ENCODE measurements around the gene CTAGE4.
"Not testable (repeated sequence)": the region's sequence is repeated elsewhere in the genome, so short reads cannot be mapped to it uniquely, and the experiment has no call there.

Gene CTAGE4

DNA sequence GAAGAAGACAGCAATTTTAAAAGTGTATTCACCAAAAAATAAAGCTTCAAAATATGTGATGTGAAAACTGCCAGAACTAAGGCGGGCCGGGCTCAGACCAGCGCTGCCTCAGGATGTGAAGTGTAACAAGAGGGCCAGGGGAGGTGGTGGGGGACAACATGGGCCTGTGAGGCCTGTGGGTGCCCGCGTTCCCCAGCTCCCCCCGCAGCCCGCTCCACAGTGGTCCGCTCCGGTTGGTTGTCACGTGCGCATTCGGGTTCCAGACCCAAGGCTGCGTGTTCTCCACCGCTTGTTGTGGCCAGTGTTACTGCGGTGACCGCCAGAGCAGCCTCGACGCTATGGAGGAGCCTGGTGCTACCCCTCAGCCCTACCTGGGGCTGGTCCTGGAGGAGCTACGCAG, at the start of gene CTAGE4:
Gene CTAGE4 (plus strand): TSS at position 301 of the 400 bp plus-strand sequence. CDS start 38 bp downstream, at position 339.
- not testable (repeated sequence) for DNase-seq (ENCODE audit: low read depth)

DNA sequence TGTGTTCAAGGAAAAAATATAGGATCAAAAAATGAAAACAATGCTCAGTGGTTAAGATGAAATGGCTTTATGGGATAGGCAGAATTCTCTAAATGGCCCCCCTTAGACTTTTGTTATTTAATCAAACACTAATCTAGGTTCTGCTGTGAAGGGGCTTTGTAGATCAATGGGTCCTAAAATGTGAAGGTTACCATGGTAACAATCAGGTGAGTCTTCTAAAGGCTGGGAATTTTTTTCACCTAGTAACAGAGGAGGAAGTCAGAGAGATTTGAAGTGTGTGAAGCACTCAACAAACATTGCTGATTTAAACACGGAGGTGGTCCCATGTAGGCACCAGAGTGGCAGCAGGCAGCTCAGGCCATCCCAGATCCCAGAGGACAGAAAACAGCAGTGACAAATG, 49.1 kb upstream of the CTAGE4 start:
- DNase-seq (ENCODE audit: low read depth), result no peak

GRCh38 chr7:144137501-144137900, 45.8 kb upstream of the CTAGE4 start:
- DNase-seq (ENCODE audit: low read depth), result no peak

DNA sequence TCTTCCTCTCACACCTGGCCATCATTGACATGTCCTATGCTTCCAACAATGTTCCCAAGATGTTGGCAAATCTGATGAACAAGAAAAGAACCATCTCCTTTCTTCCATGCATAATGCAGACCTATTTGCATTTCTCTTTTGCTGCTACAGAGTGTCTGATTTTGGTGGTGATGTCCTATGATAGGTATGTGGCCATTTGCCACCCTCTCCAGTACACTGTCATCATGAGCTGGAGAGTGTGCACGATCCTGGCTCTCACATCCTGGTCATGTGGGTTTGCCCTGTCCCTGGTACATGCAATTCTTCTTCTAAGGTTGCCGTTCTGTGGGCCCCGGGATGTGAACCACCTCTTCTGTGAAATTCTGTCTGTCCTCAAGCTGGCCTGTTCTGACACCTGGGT, 41.1 kb upstream of the CTAGE4 start:
- DNase-seq (ENCODE audit: low read depth), result no peak

GRCh38 chr7:144144426-144144825, 38.8 kb upstream of the CTAGE4 start:
- DNase-seq (ENCODE audit: low read depth), result no peak

DNA sequence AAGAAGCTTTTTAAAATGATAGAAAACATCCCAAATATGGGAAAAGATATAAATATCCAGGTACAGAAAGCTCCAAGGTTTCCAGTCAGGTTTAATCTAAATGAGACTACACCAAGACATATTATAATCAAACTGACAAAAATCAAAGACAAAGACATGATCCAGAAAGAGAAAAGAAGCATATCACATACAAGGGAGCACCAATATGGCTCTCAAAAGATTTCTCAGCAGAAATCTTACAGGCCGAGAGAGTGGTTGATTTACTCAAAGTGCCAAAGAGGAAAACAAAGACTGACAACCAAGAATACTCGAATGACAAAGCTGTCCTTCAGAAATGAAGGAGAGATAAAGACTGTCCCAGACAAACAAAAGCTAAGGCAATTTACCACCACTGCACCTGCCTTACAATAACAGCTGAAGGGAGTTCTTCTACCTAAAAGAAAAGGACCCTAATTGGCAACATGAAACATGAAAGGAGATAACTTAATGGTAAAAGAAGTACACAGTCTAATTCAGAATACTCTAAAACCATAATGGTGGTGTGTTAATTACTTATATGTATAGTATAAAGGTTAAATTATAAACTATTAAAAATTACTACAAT, 34.9 kb upstream of the CTAGE4 start:
- no peak for DNase-seq (ENCODE audit: low read depth)

DNA sequence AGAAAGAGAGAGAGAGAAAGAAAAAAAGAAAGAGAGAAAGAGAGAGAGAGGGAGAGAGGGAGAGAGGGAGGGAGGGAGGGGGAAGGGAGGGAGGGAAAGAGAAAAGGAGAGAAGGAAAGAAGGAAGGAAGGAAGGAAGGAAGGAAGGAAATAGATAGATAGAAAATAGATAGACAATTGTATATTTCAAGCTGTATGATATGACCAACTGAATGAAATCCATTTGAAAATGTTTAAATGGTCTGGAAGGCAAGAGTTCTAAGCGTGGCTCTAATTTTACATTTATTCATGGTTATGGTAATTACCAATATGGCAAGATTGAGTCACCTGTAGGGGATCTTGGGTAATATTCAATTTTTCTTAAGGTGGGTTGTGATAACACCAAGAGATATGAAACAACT, 24.4 kb upstream of the CTAGE4 start:
- DNase-seq (ENCODE audit: low read depth), result no peak

GRCh38 chr7:144164784-144165183, 18.5 kb upstream of the CTAGE4 start:
- no peak for DNase-seq (ENCODE audit: low read depth)

- not testable (repeated sequence) for DNase-seq (ENCODE audit: low read depth)
Measured at GRCh38 chr7:144171594-144172350, 11.5 kb upstream of the CTAGE4 start.

- no peak for DNase-seq (ENCODE audit: low read depth)
Measured at GRCh38 chr7:144174613-144175012, 8.7 kb upstream of the CTAGE4 start.

DNA sequence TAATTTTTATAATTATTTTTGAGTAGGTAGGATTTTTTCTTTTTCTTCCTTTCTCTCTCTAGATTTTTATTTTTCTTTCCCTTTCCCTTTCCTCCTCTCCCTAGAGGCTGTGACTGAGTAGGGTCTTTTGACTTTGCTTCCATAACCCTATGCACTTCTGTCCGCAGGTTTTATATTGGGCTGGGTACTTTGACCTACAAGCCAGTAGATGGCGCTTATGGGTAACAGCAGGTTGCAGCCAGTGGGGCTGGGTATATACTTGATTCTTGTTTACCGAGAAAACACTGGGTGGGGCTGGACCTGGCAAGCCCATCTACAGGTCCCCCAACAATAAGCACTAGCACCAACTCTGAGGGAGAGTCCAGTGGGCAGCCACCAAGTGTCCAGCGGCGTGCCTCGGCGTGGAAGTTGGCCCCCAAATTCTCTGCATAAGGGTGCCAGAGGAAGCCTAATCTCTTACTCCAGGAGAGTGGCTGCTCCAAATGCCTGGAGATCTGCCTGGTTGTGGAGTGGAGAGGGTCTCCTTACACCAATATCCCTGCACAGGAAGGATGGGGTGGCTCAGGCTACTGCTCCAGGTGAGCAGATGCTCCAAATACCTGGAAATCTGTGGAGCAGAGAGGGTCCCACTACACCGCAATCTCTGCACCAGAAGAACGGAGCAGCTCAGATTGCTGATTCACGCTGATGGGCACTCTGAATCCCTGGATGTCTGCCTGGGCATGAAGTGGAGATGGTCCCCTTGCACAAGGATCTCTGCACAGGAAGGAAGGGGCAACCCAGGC, 4.7 kb upstream of the CTAGE4 start:
- DNase-seq (ENCODE audit: low read depth), result not testable (repeated sequence)

- DNase-seq (ENCODE audit: low read depth), result not testable (repeated sequence)
Measured at GRCh38 chr7:144179165-144179479, 4.1 kb upstream of the CTAGE4 start.

GRCh38 chr7:144187848-144188247, 4.6 kb downstream of the CTAGE4 start:
- not testable (repeated sequence) for DNase-seq (ENCODE audit: low read depth)

GRCh38 chr7:144188578-144189171, 5.4 kb downstream of the CTAGE4 start:
- not testable (repeated sequence) for DNase-seq (ENCODE audit: low read depth)

GRCh38 chr7:144193782-144194181, 10.5 kb downstream of the CTAGE4 start:
- not testable (repeated sequence) for DNase-seq (ENCODE audit: low read depth)

DNA sequence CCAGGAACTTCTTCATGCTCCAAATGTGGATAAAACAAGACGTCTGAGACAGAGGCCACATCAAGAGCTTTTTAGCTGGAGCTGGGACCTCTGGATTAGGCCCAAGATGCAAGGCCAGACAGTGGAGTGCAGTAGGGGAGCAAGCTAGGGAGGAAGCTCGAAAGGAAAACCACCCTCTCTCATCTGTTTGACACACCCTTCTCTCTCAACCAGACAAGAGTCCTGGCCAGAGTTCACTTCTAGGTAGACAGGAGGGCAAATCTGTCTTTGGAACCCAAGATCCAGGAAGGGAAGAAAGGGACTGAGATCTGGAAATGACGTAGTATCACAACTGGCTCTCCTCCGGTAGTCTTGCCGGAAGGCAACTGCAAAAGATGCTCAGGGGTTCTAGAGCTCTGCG, 11.2 kb downstream of the CTAGE4 start:
- not testable (repeated sequence) for DNase-seq (ENCODE audit: low read depth)

DNA sequence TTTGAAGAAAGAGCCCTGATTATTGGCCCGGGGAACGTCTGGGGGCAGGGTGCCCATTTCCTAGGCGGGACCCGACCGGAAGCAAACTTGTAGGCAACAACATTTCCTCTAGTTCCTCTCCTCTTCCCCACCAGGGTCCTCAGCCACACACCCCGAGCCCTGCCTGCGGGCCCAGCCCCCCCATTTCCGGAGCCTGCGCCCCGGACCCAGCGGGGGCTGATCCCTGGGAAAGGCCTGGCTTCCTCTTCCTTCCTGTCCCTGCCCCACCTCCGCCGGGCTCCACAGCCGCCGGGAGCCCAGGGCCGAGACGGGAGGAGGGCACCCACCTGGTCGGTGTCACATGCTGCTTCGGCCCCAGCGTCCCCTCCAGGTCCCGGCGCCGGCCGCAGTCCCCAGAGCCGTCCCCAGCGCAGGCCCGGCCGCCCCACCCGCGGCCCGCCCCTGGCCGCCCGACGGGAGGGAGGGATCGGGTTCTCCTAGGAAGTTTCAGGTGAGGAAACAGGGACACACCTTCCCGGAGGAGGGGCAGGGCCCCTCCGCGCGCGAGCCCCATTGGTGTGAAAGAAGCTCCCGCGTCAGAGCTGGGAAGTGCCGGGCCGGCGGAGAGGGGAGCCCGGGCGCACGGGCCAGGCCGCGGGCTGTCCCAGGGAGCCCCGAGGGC, 12.1 kb downstream of the CTAGE4 start, which contains the start of gene ARHGEF35:
Gene ARHGEF35 (minus strand): TSS at position 622 of the 661 bp plus-strand sequence. CDS start 7,450 bp downstream, outside the sequence.
- DNase-seq (ENCODE audit: low read depth), result not testable (repeated sequence)

GRCh38 chr7:144198934-144199333, 15.7 kb downstream of the CTAGE4 start:
- not testable (repeated sequence) for DNase-seq (ENCODE audit: low read depth)

DNA sequence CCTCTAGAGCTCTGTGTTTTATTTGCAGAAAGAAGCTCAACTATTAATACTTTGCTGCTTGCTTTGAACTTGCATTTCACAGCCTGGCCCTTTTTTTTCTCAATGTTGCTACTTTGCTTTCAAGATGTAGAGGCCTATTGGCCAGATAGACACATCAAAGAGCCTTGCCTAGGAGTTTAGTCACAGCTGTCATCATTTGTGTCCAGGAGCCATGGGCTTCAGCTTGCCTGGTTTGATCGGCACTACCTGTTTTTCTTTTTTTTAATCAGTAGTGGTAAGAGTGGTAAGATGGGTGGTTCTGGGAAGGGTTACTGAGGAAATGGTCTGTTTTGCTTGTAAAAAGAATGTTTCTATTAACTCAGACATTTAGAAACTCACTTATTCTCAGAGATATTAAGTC, 18.7 kb downstream of the CTAGE4 start:
- DNase-seq (ENCODE audit: low read depth), result not testable (repeated sequence)

DNA sequence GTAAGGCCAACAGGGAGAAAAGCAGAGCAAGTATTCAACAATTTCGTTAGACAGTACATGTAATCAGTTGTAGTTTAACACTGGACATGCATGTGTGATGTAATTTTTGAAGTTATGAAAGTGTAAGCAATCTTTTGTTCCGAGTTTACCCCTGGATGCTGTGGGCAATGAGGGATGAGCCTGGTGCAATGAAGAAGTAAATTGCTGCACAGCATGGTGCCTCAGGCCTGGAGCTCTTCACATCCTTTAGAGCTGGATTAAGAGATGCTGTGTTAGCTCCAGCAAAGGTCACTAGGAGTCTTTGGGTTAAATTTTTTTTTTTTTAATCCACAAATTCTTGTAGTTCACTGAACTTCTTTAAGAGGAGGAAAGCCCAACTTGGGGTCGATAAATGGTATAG, 19.8 kb downstream of the CTAGE4 start:
- not testable (repeated sequence) for DNase-seq (ENCODE audit: low read depth)

DNA sequence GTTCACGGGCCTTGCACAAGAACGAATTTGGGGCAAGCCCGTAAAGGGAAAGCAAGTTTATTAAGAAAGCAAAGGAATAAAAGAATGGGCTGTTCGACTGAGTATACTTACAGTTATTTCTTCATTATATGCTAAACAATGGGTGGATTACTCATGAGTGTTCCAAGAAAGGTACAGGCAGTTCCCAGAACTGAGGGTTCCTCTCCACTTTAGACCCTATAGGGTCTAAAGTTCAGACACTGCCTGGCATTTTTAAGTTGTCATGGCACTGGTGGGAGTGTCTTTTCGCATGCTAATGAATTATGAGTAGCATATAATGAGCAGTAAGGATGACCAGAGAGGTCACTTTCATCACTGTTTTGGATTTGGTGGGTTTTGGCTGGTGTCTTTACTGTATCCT, 22.0 kb downstream of the CTAGE4 start:
- not testable (repeated sequence) for DNase-seq (ENCODE audit: low read depth)

DNA sequence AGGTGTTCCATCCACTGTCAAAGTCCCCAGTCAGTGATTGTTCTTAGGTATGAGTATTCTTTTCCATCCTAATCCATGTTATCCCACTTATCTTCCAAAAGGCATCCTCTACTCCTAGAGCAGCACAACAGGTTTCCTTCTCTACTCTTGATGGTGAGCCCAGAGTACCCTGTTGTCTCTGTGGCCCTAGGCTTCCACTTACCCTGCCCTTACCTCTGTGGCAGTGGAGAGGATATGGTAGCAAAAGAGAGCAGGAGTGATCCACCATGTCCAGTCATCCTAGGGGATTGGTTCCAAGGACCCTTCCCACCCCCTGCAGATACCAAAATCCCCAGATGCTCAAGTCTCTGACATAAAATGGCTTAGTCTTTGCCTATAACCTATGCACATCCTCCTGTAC, 33.9 kb downstream of the CTAGE4 start:
- not testable (repeated sequence) for DNase-seq (ENCODE audit: low read depth)
